ENCODE results near the gene SLC38A8. TPM values are rescaled to one million over a fixed set of nuclear protein-coding genes. Genes with fewer than 3 reads are reported as not detected.

SLC38A8 gene
- total RNA-seq, 1 donor from 2014 or later = not detected

DNA sequence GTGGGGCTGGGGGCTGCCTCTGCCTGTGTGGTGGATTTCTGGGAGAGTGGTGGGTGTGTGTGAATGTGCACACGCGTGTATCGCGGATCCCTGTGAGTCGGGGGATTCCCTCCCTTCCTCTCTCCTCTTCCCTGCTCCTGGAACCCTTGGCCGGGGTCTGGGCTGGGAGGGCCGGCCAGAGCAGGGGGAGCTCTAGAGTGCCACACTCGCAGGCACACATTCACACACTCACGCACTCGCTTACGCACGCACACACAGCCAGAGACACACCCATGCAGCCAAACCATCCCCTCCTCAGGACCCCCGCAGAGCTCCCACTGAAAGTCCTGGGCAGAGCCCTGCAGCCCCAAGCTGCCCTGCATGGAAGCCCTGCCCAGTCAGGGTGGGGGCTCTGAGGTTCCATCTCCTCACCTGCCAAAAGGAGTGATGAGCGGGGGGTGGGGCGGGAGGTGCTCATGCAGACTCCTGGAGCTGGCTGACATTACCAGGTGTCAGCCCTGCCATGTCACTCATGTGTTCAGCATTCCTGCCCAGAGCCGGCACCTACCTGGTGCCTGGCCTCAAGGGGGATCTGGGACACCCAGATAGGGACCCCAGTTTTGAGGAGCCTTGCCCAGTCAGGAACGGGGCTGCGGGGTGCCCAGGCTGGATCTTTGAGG is 72.7 kb downstream of the SLC38A8 start:
- no peak for DNase-seq (ENCODE audit: low spot score)

DNA sequence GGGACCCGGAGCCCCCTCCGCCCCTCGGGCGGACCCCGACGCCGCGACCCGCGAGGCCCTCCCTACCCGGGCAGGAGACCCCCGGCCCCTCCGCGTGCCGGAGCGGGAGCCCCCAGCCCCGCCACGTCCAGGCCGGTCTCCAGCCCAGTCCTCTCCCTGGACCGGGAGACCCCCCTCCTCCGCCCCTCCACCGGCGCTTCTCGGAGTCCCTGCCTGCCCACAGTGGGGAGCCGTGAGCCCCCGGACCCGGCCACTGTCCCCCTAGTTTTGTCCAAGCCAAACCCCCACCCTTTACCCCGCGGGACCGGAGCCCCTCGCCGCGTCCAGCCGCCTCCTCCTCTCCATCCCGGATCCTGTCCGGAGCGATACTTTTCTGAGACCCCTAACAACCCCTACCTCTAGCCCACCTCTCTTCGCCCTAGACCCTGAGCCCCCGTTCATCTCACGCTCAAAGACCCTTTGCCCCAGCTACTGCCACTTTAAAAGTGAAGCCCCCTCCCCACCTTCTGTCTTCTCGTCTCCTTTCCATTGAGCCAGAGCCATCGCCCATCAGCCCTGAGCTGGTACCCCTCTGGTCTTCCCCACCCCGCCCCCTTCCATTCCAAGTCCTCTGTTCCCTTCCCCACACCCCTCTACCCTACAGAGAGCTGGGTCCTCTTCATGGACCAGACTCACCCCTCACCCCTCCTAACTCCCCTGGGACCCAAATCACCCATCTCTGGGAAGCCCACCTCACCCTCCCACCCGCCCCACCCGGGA is 73.5 kb downstream of the SLC38A8 start:
- no peak for DNase-seq (ENCODE audit: low spot score)

DNA sequence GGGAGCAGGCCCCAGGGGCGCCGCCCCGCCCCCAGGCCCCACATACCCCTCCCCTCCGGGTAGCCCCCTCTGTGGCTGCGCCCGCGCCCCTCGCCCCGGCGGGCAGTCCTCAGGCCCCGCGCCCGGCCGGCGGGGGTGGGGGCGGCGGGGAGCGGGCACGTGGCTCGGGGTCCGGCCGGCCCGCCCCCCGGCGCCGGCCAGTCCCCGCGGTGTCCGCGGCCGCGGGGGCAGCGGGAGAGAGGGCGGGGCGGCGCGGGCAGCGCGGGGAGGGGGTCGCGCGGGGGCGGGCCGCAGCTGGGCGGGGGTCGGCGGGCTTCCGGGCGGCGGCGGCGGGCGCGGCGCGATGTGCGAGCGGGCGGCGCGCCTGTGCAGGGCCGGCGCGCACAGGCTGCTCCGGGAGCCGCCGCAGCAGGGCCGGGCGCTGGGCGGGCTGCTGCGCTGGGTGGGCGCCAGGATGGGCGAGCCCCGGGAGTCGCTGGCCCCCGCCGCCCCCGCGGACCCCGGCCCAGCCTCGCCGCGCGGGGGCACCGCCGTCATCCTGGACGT is 74.2 kb downstream of the SLC38A8 start:
- DNase-seq (ENCODE audit: low spot score) = no peak

DNA sequence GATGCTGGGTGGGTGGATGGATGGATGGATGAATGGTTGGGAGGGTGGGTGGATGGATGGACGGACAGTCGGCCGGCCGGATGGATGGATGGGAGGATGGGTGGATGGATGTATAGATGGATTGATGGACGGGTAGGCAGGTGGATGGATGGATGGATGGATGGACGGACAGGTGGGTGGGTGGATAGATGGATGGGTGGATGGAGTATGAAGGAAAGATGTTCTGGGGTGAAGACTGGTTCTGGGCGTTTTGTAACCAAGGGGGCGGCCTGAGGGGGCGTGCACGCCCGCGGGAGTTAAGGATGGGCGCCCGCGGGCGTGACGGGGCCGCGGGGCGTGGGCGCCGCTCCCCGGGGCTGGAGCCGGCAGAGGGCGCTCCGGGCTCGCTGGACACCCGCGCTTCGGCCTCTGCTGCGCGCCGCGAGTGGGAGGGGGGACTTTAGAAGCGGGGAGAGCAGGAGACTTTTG is 74.7 kb downstream of the SLC38A8 start, which contains the start of gene NECAB2:
Gene NECAB2, plus strand, starts transcription at position 407 of the 468 bp plus-strand sequence. CDS start 405 bp downstream, outside the sequence.
- no peak for DNase-seq (ENCODE audit: low spot score)

DNA sequence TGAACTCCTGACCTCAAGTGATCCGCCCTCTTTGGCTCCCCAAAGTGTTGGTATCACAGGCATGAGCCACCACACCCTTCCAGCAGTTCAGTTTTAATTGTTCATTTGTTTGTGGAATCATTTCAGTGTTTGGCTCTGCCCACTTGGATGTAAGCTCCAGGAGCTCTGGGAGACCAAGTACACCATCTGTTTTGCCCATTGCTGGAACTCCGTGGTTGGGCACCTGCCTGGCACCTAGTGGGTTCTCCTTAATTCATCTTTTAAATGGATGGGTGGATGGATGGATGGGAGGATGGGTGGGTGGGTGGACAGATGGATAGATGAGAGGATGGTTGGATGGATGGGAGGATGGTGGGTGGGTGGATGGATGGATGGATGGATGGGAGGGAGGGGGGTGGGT is 75.5 kb downstream of the SLC38A8 start:
- DNase-seq (ENCODE audit: low spot score) = no peak

DNA sequence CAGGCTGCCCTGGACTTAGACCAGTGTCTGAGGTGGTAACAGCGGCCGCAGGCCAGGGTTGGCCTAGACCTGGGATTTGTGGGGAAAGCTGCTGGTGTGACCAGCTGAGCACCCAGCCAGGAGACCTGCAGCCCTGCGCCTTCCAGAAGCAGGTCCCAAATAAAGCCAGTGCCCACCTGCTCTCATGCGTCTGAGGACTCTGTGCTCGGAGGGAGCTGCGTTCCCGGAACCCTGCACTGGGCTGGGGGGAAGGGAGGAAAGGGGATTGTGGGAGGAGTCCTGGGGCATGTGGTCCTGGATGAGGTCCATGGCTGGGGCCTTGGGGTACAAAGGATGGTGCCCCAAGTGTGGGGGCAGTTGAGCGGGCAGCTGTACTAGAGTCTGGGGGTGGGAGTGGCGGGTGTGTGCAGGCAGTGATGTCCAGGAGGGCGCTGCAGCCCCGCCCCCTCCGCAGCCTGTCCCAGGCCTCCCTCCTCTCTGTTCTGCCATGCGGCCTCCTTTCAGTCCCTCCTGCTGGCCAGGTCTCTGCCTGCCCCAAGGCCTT is 76.4 kb downstream of the SLC38A8 start:
- no peak for DNase-seq (ENCODE audit: low spot score)

DNA sequence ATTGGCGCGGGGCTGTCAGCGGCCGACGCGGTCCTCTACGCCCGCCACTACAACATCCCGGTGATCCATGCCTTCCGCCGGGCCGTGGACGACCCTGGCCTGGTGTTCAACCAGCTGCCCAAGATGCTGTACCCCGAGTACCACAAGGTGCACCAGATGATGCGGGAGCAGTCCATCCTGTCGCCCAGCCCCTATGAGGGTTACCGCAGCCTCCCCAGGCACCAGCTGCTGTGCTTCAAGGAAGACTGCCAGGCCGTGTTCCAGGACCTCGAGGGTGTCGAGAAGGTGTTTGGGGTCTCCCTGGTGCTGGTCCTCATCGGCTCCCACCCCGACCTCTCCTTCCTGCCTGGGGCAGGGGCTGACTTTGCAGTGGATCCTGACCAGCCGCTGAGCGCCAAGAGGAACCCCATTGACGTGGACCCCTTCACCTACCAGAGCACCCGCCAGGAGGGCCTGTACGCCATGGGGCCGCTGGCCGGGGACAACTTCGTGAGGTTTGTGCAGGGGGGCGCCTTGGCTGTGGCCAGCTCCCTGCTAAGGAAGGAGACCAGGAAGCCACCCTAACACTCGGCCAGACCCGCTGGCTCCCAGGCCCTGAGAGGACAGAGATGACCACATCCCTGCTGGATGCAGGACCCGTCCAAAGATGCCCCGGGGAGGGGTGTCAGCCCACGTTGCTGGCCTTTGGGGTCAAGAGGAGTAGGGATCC is 77.0 kb downstream of the SLC38A8 start:
- no peak for DNase-seq (ENCODE audit: low spot score)

DNA sequence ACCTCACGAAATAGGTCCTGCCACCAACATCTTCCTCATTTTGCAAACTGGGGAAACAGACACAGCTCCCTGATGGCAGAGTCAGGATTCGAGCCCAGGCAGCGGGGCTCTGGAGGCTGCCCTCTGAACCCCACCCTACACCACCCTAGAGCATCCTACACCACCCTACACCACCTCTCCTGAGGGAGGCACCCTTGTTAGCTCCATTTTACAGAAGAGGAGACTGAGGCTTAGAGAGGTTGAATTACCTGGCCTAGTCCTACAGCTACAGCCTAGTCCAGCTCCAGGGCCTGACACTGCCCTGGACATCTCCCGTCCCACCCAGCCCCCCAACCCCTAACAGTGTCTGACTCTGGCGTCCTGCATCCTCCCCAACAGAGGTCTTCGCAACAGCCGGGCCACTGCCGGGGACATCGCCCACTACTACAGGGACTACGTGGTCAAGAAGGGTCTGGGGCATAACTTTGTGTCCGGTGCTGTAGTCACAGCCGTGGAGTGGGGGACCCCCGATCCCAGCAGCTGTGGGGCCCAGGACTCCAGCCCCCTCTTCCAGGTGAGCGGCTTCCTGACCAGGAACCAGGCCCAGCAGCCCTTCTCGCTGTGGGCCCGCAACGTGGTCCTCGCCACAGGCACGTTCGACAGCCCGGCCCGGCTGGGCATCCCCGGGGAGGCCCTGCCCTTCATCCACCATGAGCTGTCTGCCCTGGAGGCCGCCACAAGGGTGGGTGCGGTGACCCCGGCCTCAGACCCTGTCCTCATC is 77.7 kb downstream of the SLC38A8 start:
- no peak for DNase-seq (ENCODE audit: low spot score)

DNA sequence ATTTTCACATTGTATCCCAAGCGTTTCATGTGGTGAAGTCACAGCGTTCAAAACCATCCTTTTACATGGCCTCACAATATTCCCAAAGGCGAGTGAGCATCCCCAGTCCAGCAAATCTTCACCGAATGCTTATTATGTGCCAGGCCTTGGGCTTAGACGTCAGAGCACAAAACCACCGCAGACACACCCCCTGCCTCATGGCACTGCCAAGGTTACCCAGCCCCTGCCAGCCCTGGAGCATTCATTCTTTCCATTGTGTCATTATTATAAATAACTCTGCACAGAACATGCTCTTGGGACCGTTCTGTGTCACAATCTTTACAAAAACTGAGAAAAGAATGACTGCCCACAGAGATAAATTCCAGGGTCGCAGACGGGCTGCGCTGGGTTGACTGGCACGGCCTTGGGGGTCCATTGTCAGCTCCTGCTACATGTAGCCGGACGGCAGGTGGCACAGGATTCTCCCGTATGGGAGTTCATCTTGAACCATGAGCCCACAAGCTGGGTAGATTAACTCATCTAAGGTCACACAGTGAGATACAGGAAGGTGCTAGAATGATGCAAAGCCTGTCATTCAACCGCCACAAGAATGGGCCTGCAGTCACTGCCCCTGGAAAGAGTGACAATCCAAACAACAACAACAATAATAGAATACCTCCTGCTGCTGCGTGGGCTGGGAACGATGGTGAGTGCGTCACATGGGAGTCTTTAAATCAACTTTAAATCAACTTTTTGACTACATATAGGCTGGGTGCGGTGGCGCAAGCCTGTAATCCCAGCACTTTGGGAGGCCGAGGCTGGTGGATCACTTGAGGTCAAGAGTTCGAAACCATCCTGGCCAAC is 79.1 kb downstream of the SLC38A8 start:
- DNase-seq (ENCODE audit: low spot score) = no peak

DNA sequence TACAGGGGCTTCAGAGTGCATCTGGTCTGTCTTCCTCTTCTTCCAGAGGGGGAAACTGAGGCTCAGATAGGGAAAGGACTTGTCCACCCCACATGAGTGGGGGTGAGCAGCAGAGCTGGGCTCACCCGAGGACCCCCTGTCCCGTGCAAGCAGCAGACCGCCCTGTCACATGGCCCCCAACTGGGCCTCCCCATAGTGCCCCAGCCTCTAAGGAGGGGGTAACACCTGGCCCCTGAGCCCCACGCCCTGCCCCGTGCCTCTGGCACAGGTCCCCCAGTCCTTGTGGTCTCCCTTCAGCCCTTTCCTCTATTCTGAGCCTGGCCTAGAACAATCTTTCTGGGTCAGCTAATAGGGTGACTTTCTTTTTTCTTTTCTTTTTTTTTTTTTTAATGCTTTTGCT is 81.0 kb downstream of the SLC38A8 start:
- DNase-seq (ENCODE audit: low spot score) = no peak

DNA sequence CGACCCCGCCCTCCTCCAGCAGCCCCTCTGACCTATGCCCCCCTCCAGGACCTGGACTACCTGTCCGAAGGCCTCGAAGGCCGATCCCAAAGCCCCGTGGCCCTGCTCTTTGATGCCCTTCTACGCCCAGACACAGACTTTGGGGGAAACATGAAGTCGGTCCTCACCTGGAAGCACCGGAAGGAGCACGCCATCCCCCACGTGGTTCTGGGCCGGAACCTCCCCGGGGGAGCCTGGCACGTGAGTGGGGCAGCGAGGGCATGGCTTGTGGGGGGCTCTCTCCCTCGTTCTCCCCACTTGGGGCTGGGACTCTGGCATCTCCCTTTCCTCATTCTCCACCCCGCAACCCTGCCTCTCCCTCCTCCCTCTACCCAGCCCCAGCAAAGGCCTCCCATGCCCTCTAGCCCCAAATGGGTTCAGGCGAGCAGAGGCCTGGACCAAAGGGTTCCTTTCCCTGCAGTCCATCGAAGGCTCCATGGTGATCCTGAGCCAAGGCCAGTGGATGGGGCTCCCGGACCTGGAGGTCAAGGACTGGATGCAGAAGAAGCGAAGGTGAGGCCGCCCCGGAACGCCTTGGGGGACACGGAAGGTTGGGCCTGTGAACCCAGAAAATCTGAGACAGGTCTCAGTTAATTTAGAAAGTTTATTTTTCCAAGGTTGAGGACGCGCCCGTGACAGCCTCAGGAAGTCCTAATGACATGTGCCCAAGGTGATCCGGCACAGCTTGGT is 81.9 kb downstream of the SLC38A8 start:
- no peak for DNase-seq (ENCODE audit: low spot score)

Other genes with a start within 250 kb of the SLC38A8 start
- gene HSBP1, start 234.8 kb downstream of the SLC38A8 start, total RNA-seq = 111 TPM
- 18.3 TPM for gene MLYCD, start 143.7 kb downstream of the SLC38A8 start, total RNA-seq
- 5.9 TPM for gene OSGIN1, start 89.6 kb downstream of the SLC38A8 start, total RNA-seq
- gene NECAB2, start 74.6 kb downstream of the SLC38A8 start, total RNA-seq = not detected
- gene MBTPS1, start 74.1 kb upstream of the SLC38A8 start, total RNA-seq = 103 TPM
- gene HSDL1, start 102.4 kb upstream of the SLC38A8 start, total RNA-seq = 18.3 TPM
- gene DNAAF1, start 102.5 kb upstream of the SLC38A8 start, total RNA-seq = 1.7 TPM
- 66.4 TPM for gene TAF1C, start 144.3 kb upstream of the SLC38A8 start, total RNA-seq
- 0.42 TPM for gene ADAD2, start 148.4 kb upstream of the SLC38A8 start, total RNA-seq
- gene KCNG4, start 197.2 kb upstream of the SLC38A8 start, total RNA-seq = not detected

Measured in ureter (tissue), 1 donor.